Measurements from ENCODE around the gene DLK1.

DNA sequence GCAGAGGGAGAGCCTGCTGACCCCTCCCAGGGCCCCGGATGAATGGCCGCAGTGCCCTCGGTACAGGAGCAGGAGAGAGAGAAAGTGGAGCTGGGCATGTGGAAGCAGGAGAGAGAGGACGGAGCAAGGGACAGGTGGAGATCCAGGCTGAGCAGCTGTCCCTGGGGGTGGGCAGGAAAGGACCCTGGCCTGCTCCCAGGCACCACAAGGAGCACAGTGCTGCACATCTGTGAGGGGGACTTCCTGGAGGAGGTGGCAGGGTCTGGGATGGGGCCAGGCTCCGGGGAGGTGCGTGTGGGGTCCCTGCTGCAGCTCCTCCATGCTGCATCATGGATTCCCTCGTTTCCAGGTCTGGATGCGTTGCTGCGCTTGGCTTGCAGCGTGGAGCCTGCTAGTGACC lies 13.0 kb upstream of the DLK1 start:
- TF ChIP-seq GATA4 (IDR thresholded peaks at IDR 0.05; ENCODE audit: borderline replicate concordance, low read depth) (no peak), SIX4 (CRISPR knock-in tag; IDR thresholded peaks at IDR 0.05) (no peak), FOXP1 (IDR thresholded peaks at IDR 0.05) (no peak), FOXP1 (CRISPR knock-in tag; IDR thresholded peaks at IDR 0.05) (no peak), EHMT2 (IDR thresholded peaks at IDR 0.05; ENCODE audit: borderline replicate concordance, low read depth, low read length) (no peak), TBP (CRISPR knock-in tag; IDR thresholded peaks at IDR 0.05) (no peak), POLR2AphosphoS5 (IDR thresholded peaks at IDR 0.05; ENCODE audit: low read depth, low read length) (no peak), IRF2 (CRISPR knock-in tag; IDR thresholded peaks at IDR 0.05) (no peak), ZNF121 (CRISPR knock-in tag; IDR thresholded peaks at IDR 0.05) (no peak), TCF7 (IDR thresholded peaks at IDR 0.05; ENCODE audit: low read depth) (no peak), HDAC6 (IDR thresholded peaks at IDR 0.05; ENCODE audit: low read depth, low read length) (no peak)
- TF ChIP-seq, protein P1, sequence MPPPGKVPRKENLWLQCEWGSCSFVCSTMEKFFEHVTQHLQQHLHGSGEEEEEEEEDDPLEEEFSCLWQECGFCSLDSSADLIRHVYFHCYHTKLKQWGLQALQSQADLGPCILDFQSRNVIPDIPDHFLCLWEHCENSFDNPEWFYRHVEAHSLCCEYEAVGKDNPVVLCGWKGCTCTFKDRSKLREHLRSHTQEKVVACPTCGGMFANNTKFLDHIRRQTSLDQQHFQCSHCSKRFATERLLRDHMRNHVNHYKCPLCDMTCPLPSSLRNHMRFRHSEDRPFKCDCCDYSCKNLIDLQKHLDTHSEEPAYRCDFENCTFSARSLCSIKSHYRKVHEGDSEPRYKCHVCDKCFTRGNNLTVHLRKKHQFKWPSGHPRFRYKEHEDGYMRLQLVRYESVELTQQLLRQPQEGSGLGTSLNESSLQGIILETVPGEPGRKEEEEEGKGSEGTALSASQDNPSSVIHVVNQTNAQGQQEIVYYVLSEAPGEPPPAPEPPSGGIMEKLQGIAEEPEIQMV (CRISPR knock-in tag; IDR thresholded peaks at IDR 0.05; ENCODE audit: low read depth): no peak
- TF ChIP-seq, protein P2, sequence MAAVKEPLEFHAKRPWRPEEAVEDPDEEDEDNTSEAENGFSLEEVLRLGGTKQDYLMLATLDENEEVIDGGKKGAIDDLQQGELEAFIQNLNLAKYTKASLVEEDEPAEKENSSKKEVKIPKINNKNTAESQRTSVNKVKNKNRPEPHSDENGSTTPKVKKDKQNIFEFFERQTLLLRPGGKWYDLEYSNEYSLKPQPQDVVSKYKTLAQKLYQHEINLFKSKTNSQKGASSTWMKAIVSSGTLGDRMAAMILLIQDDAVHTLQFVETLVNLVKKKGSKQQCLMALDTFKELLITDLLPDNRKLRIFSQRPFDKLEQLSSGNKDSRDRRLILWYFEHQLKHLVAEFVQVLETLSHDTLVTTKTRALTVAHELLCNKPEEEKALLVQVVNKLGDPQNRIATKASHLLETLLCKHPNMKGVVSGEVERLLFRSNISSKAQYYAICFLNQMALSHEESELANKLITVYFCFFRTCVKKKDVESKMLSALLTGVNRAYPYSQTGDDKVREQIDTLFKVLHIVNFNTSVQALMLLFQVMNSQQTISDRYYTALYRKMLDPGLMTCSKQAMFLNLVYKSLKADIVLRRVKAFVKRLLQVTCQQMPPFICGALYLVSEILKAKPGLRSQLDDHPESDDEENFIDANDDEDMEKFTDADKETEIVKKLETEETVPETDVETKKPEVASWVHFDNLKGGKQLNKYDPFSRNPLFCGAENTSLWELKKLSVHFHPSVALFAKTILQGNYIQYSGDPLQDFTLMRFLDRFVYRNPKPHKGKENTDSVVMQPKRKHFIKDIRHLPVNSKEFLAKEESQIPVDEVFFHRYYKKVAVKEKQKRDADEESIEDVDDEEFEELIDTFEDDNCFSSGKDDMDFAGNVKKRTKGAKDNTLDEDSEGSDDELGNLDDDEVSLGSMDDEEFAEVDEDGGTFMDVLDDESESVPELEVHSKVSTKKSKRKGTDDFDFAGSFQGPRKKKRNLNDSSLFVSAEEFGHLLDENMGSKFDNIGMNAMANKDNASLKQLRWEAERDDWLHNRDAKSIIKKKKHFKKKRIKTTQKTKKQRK (IDR thresholded peaks at IDR 0.05; ENCODE audit: low read length): no peak
